Omental fat pad (tissue), 4 donors: ENCODE data around the gene ST13. TPM values are rescaled to one million over a fixed set of nuclear protein-coding genes. Genes with fewer than 3 reads are reported as not detected.
"Not testable (repeated sequence)": the region's sequence is repeated elsewhere in the genome, so short reads cannot be mapped to it uniquely, and the experiment has no call there.

Experiments
- ATAC-seq: fragments of 150-250 bp; one replicate; pipeline ENCODE4 v1.9.1; 2016; ENCODE audit warnings: mild to moderate bottlenecking, moderate library complexity; ENCODE audit not compliant: low FRiP score
- DNase-seq: peaks from one replicate; pipeline ENCODE4 v3.0.0-alpha.2; 2019; ENCODE audit warnings: low spot score
- CTCF ChIP-seq, 3 donors: fragments of 450-650 bp; IDR thresholded peaks; one replicate each; pipeline ENCODE4 v1.5.1; 2016 to 2017; ENCODE audit warnings: antibody characterized with exemption in 3 of 3, mild to moderate bottlenecking in 3 of 3, moderate library complexity in 2 of 3
- small RNA-seq: library from RNA; depleted of rRNA; stranded (forward); fragments of <200 nt; gene quantifications from one replicate; pipeline ENCODE3, GENCODE V24; 2016
- total RNA-seq, 4 donors: library from RNA; depleted of rRNA; stranded (reverse); fragments of >200 nt; gene quantifications; one replicate each; pipeline ENCODE4 v1.1.0, GENCODE V29; 2016

Gene ST13
- total RNA-seq, 4 donors from 2014 or later: 118 to 228 (median 185) TPM

DNA sequence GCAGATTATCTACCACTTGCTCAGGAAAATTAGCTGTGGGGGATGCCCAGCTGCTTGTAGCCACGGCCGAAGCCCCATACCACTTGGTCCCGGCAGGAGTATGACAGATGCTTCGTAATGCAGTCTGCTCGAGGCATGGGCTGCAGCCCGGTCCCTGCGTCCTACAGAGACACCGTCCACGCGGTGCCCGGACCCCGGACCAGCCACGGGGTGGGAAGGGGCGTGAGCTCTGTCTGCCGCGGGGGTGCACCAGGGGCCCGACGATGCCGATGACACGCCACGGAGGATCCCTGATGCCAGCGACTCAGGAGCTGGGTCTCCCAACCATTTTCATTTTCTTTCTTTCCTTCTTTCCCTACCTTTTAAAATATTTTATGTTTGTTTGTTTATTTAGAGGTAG is 67.3 kb downstream of the ST13 start:
- TF ChIP-seq CTCF (IDR thresholded peaks at IDR 0.05): no peak
- ATAC-seq: no peak
- DNase-seq: no peak

DNA sequence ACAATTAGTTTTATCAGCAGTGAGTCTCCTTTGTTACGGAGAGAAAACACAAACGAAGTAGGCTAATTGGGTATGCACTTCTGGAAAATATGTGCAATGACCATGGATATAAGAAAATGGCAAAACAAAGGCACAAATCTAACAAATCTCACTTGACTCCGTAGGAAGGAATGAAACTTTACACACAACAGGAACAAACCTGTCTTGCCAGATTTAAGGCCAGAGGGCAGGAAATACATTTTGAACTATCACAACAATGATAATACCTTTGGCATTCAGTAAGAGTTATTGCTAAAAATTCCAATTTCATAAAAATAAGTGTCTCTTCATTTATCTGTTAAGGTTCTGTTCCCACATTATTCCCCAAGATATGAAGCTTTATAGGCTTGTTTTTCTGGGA is 73.9 kb downstream of the ST13 start:
- ATAC-seq (no peak), DNase-seq (no peak)
- no peak for TF ChIP-seq CTCF (IDR thresholded peaks at IDR 0.05)

DNA sequence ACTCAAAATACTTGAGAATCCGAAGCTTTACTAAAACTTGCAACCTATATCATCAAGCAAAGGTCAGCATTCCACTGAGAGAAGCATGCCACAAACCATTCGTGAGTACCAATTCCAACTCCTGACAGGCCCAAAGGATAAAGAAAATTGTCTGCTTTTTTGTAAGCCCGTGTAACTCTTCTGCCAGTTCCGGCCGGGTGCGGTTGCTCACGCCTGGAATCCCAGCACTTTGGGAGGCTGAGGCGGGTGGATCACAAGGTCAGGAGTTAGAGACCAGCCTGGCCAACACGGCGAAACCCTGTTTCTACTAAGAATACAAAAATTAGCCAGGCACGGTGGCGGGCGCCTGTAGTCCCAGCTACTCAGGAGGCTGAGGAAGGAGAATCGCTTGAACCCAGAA is 74.7 kb downstream of the ST13 start:
- not testable (repeated sequence) for DNase-seq

More for the DNA sequence above, 74.7 kb downstream of the ST13 start:
- not testable (repeated sequence) for ATAC-seq

Small RNA genes lying within 50 kb of the gene (small RNA-seq; reads per million reads assigned to genes)
- not detected for gene JTBP1
- gene MIR4766: not detected

Other genes with a start within 250 kb of the ST13 start
- gene MRTFA, start 219.9 kb downstream of the ST13 start, total RNA-seq: 10 to 100 TPM; 36.0 to 76.3 (median 54.7) TPM
- not detected for gene MCHR1, start 177.2 kb downstream of the ST13 start, total RNA-seq
- gene SLC25A17, start 37.3 kb downstream of the ST13 start, total RNA-seq: 10 to 100 TPM; 15.1 to 17.8 (median 16.3) TPM
- 10 to 100 TPM; 10.1 to 19.1 (median 12.2) TPM for gene XPNPEP3, start 509 bp upstream of the ST13 start, total RNA-seq
- not detected for gene DNAJB7, start 5.5 kb upstream of the ST13 start, total RNA-seq
- 10 to 100 TPM; 27.1 to 41.0 (median 39.1) TPM for gene RBX1, start 94.7 kb upstream of the ST13 start, total RNA-seq
- 10 to 100 TPM; 49.6 to 68.3 (median 58.7) TPM for gene EP300, start 236.0 kb upstream of the ST13 start, total RNA-seq